A673 (cell line): ENCODE results near the gene SGPP1.

Experiments used
- EZH2 ChIP-seq: fragments of 200-600 bp; sonication (generic); IDR thresholded peaks from 2 replicates; pipeline ENCODE4 v1.6.1; 2017; ENCODE audit warnings: borderline replicate concordance, low read depth, mild to moderate bottlenecking, mixed read lengths, antibody characterized with exemption, low read length; ENCODE audit not compliant: poor library complexity, severe bottlenecking
- TF ChIP-seq, protein P1 (sequence below): fragments of 300-800, 200-600 bp; sonication (generic); conservative IDR thresholded peaks from 2 replicates; pipeline ENCODE4 v1.5.1; 2017; ENCODE audit warnings: low read depth, mild to moderate bottlenecking, antibody characterized with exemption, low read length, moderate library complexity, mixed read lengths

- TF ChIP-seq, protein P1, sequence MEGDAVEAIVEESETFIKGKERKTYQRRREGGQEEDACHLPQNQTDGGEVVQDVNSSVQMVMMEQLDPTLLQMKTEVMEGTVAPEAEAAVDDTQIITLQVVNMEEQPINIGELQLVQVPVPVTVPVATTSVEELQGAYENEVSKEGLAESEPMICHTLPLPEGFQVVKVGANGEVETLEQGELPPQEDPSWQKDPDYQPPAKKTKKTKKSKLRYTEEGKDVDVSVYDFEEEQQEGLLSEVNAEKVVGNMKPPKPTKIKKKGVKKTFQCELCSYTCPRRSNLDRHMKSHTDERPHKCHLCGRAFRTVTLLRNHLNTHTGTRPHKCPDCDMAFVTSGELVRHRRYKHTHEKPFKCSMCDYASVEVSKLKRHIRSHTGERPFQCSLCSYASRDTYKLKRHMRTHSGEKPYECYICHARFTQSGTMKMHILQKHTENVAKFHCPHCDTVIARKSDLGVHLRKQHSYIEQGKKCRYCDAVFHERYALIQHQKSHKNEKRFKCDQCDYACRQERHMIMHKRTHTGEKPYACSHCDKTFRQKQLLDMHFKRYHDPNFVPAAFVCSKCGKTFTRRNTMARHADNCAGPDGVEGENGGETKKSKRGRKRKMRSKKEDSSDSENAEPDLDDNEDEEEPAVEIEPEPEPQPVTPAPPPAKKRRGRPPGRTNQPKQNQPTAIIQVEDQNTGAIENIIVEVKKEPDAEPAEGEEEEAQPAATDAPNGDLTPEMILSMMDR: no peak
- TF ChIP-seq EZH2: no peak
These were observed 44.9 kb downstream of the SGPP1 start for GRCh38 chr14:63682727-63683593.
